ENCODE data around the gene SPARCL1.
"Not testable (repeated sequence)": the region's sequence is repeated elsewhere in the genome, so short reads cannot be mapped to it uniquely, and the experiment has no call there.

SPARCL1 gene

GRCh38 chr4:87502580-87503238 lies 26.5 kb downstream of the SPARCL1 start:
- DNase-seq (ENCODE audit: low read depth in 2 of 2): peak in 1 of 2 experiments; percentile 13

- DNase-seq (ENCODE audit: low read depth in 2 of 2): no peak
Measured at GRCh38 chr4:87500092-87500462, 29.1 kb downstream of the SPARCL1 start.

- DNase-seq (ENCODE audit: low read depth in 2 of 2): no peak
Measured at GRCh38 chr4:87499403-87500091, 29.6 kb downstream of the SPARCL1 start.

- DNase-seq (ENCODE audit: low read depth in 2 of 2): peak; percentile 59 to 62
Measured at GRCh38 chr4:87498446-87498900, 30.7 kb downstream of the SPARCL1 start.

DNA sequence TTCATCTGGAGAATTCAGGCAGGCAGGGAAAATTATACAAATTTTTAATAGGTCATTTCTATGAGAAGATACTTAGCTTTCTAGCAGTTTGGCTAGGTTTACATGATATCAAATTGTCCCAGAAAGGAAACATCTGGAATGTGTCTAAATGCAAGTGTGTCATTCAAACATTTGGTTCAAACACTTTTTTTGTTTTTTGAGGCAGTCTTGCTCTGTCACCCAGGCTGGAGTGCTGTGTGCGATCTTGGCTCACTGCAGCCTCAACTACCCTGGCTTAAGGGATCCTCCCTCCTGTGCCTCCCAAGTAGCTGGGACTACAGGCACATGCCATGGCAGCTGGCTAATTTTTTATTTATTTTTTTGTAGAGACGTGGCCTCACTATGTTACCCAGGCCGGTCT lies 31.6 kb downstream of the SPARCL1 start:
- no peak for DNase-seq (ENCODE audit: low read depth in 2 of 2)

DNA sequence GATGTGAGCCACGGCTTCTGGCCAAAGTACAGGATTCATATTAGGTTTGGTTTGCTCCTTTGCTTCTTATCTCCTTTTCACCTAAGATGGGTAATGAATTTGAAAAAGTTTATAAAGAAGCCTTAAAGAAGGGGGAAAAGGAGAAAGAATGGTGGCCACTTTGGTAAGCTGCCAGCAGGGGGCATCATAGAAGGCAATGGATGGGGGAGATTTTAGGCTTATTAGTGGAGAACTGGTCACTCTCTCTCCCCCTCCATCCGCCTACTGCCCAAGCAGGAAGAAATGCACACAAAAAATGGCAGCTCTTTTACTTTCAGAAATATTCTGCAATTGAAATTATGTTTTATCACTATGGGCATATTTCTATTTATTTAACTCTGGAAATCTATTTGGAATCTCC lies 32.0 kb downstream of the SPARCL1 start:
- DNase-seq (ENCODE audit: low read depth in 2 of 2): no peak

DNA sequence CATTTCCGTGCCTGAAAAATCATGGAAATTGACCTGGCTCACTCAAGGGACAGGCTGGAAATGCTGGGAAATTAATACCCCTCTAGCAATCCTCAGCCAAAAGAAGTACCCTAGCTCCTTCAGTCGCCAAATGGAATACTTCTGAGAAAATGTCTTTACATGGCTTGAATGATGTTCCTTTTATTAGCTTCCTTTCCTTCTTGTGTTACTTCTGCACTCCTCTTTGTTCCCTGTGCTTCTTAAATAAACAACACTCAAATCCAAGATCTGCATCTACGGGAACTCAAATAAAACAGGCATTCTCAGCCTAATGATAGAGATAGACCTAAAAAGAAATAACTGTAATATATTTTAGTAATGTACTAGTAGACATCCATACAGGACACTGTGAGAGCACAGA lies 36.1 kb downstream of the SPARCL1 start:
- no peak for DNase-seq (ENCODE audit: low read depth in 2 of 2)

- DNase-seq (ENCODE audit: low read depth in 2 of 2): not testable (repeated sequence)
Measured at GRCh38 chr4:87491851-87492250, 37.3 kb downstream of the SPARCL1 start.

DNA sequence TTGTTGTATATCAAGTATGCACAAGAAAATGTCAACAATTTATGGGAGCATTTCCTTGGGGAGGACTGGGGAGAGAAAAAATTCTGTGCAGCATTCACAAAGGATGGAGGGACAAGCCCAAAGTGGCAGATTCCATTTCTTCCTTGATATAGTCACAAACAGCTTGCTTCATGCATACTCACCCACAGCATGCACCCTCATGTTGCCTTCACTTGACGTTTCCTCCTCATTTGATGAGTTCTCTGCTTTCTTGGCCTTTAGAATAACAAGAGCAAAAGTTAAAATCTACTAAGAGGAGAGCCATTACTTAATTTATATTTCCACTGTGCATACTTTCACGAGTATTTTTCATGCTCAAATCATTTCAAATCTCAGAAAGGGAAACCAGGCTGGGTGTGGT lies 37.7 kb downstream of the SPARCL1 start:
- no peak for DNase-seq (ENCODE audit: low read depth in 2 of 2)

DNA sequence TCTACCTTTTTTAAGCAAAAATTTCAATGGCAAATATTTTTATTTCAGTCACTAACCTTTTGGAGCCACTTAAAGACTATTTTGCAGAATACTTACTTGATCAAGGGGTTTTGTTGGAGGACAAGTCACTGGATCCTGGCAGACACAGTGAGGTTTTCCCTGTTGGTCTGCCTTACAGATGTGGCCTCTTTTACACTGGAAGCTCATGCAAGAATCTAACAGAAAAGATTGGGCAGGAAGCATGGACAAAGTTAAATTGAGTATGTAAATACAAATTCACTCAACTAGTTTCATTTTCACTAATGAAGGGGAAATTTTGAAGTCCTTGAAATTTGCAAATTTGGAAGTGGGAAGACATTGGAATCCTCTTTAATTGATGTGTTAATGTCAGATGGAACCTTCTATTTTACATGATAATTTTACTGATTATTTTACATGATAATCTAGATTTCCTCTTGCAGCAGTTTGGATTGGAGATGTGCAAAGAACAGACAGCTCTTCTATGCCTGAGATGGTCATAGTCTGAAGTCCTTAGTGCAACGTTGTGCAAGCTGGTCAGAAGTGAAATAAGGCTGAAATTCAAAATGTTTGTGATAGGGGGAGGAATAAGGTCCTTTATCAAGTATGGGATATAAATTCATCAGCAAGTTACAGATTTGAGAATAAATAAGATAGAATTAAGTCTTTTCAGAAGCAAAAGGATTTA lies 38.4 kb downstream of the SPARCL1 start:
- no peak for DNase-seq (ENCODE audit: low read depth in 2 of 2)

DNA sequence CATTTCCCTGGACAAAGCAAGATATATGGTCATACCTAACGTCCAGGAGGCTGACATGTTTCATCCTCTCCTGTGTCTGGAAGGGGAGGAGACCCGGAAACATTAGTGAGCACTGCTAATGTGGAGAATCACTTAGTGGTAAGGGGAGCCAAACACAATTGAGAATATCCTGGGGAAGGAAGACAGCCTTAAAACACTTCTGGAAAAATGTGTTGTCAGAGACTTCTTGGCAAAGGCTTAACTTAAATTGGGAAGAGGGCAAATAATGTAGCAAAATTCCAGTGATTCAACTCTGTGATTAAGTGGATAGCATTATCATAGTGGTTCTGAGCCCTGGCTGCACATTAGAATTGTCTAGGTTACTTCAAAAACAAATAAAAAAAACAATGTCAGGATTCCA lies 39.5 kb downstream of the SPARCL1 start:
- DNase-seq (ENCODE audit: low read depth in 2 of 2): no peak

DNA sequence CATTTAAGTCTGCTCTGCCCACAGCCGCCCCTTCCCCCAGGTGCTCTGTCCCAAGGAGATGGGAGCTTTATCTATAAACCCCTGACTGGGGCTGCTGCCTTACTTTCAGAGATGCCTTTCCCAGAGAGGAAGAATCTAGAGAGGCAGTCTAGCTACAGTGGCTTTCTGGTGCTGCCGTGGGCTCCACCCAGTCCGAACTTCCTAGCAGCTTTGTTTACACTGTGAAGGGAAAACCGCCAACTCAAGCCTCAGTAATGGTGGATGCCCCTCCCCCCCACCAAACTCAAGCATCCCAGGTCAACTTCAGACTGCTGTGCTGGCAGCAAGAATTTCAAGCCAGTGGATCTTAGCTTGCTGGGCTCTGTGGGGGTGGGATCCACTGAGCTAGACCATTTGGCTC lies 40.5 kb downstream of the SPARCL1 start:
- not testable (repeated sequence) for DNase-seq (ENCODE audit: low read depth in 2 of 2)

DNA sequence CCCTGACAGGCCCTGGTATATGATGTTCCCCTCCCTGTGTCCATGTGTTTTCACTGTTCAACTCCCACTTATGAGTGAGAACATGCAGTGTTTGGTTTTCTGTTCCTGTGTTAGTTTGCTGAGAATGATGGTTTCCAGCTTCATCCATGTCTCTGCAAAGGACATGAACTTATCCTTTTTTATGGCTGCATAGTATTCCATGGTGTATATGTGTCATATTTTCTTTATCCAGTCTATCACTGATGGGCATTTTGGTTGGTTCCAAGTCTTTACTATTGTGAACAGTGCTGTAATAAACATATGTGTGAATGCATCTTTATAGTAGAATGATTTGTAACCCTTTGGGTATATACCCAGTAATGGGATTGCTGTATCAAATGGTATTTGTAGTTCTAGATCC lies 45.9 kb downstream of the SPARCL1 start:
- not testable (repeated sequence) for DNase-seq (ENCODE audit: low read depth in 2 of 2)

- DNase-seq (ENCODE audit: low read depth in 2 of 2): no peak
Measured at GRCh38 chr4:87481377-87481776, 47.8 kb downstream of the SPARCL1 start.

DNA sequence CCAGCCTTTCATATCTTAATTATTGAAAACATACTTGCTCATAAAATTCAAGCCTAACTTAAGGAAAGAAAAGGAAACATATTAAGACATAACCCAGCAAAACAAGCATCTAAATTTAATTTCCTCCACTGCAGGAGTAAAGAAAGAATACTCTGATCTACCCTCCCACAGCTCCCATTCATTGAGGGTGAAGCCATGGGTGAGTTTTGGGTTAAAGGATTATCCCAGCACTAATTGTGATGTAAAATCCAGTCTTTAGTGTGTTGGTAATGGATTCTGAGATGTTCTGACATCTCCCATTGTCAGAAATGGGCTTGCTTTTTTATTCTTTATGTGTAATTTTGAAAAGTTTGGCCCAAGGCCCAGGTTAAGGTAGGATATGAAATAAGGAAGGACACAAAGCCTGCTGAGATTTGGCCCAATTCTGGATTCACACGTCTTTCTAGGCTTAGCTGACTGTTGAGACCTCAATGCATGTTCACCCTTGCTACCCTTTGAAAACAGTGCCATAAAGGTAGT lies 50.4 kb downstream of the SPARCL1 start:
- DNase-seq (ENCODE audit: low read depth in 2 of 2): no peak

DNA sequence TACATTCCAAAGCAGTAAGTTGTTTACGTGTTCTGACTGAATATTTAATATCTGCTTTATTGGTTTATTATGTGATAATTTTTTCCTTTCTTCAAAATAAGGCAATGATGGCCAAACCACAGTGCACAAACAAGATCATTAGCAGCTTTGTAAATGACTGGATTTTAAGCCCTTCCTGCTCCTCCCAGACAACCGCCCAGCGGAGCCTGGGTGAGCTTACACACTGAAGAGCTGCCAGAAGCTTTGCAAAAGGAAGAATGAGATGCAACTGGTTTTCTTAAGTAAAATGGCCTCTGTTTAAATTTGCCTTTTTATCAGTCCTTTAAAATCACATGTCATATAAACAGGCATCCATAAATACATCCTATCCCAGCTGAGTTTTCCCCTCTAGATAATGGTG lies 52.2 kb downstream of the SPARCL1 start:
- no peak for DNase-seq (ENCODE audit: low read depth in 2 of 2)

- DNase-seq (ENCODE audit: low read depth in 2 of 2): no peak
Measured at GRCh38 chr4:87469390-87469789, 59.8 kb downstream of the SPARCL1 start.

DNA sequence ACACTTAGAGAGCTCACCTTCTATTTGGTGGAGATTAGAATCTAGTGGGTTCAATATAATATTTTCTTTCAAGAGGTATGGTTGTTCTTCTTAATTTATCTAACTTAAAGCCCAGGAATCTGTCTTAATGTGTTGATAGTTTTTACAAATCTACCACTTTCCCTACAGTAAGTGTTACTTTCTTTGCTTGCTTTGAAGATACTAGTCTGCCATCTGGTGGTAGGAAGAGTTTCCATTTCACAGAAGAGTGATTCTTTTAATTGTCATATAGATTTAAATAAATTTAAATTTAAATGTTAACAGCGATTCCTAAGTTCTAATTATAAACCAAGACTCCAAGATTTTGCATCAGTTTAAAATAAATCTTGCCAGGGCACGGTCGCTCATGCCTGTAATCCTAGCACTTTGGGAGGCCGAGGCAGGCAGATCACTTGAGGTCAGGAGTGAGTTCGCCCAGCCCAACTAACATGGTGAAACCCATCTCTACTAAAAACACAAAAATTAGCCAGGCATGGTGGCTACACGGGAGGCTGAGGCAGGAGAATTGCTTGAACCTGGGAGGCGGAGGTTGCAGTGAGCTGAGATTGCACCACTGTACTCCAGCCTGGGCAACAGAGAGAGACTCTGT lies 63.3 kb downstream of the SPARCL1 start:
- peak; percentile 8 to 15 for DNase-seq (ENCODE audit: low read depth in 2 of 2)

- no peak for DNase-seq (ENCODE audit: low read depth in 2 of 2)
Measured at GRCh38 chr4:87462102-87462501, 67.1 kb downstream of the SPARCL1 start.

- peak in 1 of 2 experiments; percentile 1 for DNase-seq (ENCODE audit: low read depth in 2 of 2)
Measured at GRCh38 chr4:87461281-87461700, 67.9 kb downstream of the SPARCL1 start.

DNA sequence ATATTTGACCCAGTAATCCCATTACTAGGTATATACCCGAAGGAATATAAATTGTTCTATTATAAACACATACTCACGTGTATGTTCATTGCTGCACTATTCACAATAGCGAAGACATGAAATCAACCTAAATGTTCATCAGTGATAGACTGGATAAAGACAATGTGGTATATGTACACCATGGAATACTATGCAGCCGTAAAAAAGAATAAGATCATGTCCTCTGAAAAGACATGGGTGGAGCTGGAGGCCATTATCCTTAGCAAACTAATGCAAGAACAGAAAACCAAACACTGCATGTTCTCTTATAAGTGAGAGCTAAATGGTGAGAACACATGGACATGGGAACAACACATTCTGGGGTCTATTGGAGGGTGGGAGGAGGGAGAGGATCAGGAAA lies 70.3 kb downstream of the SPARCL1 start:
- DNase-seq (ENCODE audit: low read depth in 2 of 2): no peak

DNA sequence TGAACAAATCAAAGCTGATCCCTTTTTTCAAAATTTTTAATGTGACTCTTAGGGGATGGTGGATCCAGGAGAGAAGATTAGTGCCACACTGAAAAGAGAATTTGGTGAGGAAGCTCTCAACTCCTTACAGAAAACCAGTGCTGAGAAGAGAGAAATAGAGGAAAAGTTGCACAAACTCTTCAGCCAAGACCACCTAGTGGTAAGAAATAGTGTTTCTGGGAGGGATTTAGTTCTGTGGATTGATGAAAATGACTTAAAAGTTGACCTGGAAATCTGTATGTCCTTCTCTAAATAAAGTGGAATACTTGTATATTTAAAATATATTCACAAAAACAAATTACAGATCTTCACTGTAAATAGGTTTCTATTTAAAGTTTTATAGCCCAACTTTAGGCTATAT lies 77.6 kb downstream of the SPARCL1 start:
- no peak for DNase-seq (ENCODE audit: low read depth in 2 of 2)

All from fibroblast of skin of left biceps (primary cell).